Fibroblast of mammary gland (primary cell): ENCODE results near the gene PPP2R2C.

Experiments
- DNase-seq: peaks from one replicate; pipeline ENCODE4 v3.0.0-alpha.2; 2010; ENCODE audit warnings: low read depth
- H3K4me3 ChIP-seq: 2 replicates; pipeline ENCODE4 v1.5.1; 2011; ENCODE audit warnings: low read depth, mild to moderate bottlenecking, low read length, moderate library complexity; ENCODE audit not compliant: control insufficient read depth
- CTCF ChIP-seq: conservative IDR thresholded peaks from 2 replicates; pipeline ENCODE4 v1.5.1; 2011; ENCODE audit warnings: low read depth, low read length, inconsistent platforms; ENCODE audit not compliant: control insufficient read depth, insufficient read depth

Gene PPP2R2C

GRCh38 chr4:6357476-6357875, 114.9 kb downstream of the PPP2R2C start:
- H3K4me3 ChIP-seq: no peak overlapping the region
- no peak for TF ChIP-seq CTCF
- no peak for DNase-seq

- DNase-seq: no peak
- H3K4me3 ChIP-seq: no peak overlapping the region
- no peak for TF ChIP-seq CTCF
These were observed 116.3 kb downstream of the PPP2R2C start for GRCh38 chr4:6356076-6356560.

- DNase-seq: no peak
- H3K4me3 ChIP-seq: no peak overlapping the region
- no peak for TF ChIP-seq CTCF
These were observed 117.4 kb downstream of the PPP2R2C start for GRCh38 chr4:6355052-6355451.

GRCh38 chr4:6354626-6355025, 117.8 kb downstream of the PPP2R2C start:
- no peak for TF ChIP-seq CTCF
- no peak overlapping the region for H3K4me3 ChIP-seq
- no peak for DNase-seq

- no peak for DNase-seq
These were observed 118.3 kb downstream of the PPP2R2C start for GRCh38 chr4:6354119-6354518.

GRCh38 chr4:6352031-6352692, 120.3 kb downstream of the PPP2R2C start:
- no peak for DNase-seq
- no peak for TF ChIP-seq CTCF
- no peak overlapping the region for H3K4me3 ChIP-seq

More at GRCh38 chr4:6354119-6354518, 118.3 kb downstream of the PPP2R2C start:
- no peak for TF ChIP-seq CTCF
- H3K4me3 ChIP-seq: no peak overlapping the region
